Neural progenitor cell (in vitro differentiated cells): ENCODE measurements around the gene ADGRL1. TPM values are rescaled to one million over a fixed set of nuclear protein-coding genes. Genes with fewer than 3 reads are reported as not detected.

ENCODE experiments used
- DNase-seq: peaks from one replicate; pipeline ENCODE4 v3.0.0-alpha.2; 2016; ENCODE audit warnings: low spot score
- H2AFZ ChIP-seq: fragments of 200-600 bp; sonication (generic); replicated peaks from 2 replicates; pipeline ENCODE4 v1.6.1; 2016; ENCODE audit warnings: antibody characterized with exemption
- H3F3A ChIP-seq: fragments of 200-600 bp; sonication (generic); 2 replicates; pipeline ENCODE4 v1.6.1; 2016; ENCODE audit warnings: antibody characterized with exemption, low read depth
- H3K27ac ChIP-seq: fragments of 200-600 bp; sonication (generic); 2 replicates; pipeline ENCODE4 v1.5.1; 2016; ENCODE audit warnings: mild to moderate bottlenecking
- H3K27me3 ChIP-seq: fragments of 200-600 bp; sonication (generic); 2 replicates; pipeline ENCODE4 v1.6.1; 2016; ENCODE audit warnings: mild to moderate bottlenecking, moderate library complexity
- H3K36me3 ChIP-seq: fragments of 200-600 bp; sonication (generic); 2 replicates; pipeline ENCODE4 v1.5.1; 2016
- H3K4me1 ChIP-seq: fragments of 200-600 bp; sonication (generic); 2 replicates; pipeline ENCODE4 v1.6.1; 2016; ENCODE audit warnings: mixed run types
- H3K4me2 ChIP-seq: fragments of 200-600 bp; sonication (generic); 2 replicates; pipeline ENCODE4 v1.6.1; 2016
- H3K4me3 ChIP-seq: fragments of 200-600 bp; sonication (generic); 2 replicates; pipeline ENCODE4 v1.5.1; 2016
- H3K79me2 ChIP-seq: fragments of 200-600 bp; sonication (generic); 2 replicates; pipeline ENCODE4 v1.6.1; 2016; ENCODE audit warnings: low read depth
- H3K9ac ChIP-seq: fragments of 200-600 bp; sonication (generic); 2 replicates; pipeline ENCODE4 v1.6.1; 2016
- H3K9me3 ChIP-seq: fragments of 200-600 bp; sonication (generic); 2 replicates; pipeline ENCODE4 v1.5.1; 2016; ENCODE audit warnings: low read depth
- H4K20me1 ChIP-seq: fragments of 200-600 bp; sonication (generic); 2 replicates; pipeline ENCODE4 v1.6.1; 2016; ENCODE audit warnings: low read depth
- H3K27ac Mint-ChIP-seq: 3 replicates; pipeline ENCODE4 v1.8.0; 2021; ENCODE audit warnings: mixed read lengths
- H3K27me3 Mint-ChIP-seq: 2 replicates; pipeline ENCODE4 v1.8.0; 2022; ENCODE audit warnings: low read depth, mild to moderate bottlenecking, inconsistent platforms, moderate library complexity, mixed read lengths; ENCODE audit not compliant: insufficient read depth
- H3K36me3 Mint-ChIP-seq: 3 replicates; pipeline ENCODE4 v1.8.0; 2021; ENCODE audit warnings: mixed read lengths
- H3K4me1 Mint-ChIP-seq: 3 replicates; pipeline ENCODE4 v1.8.0; 2021; ENCODE audit warnings: mixed read lengths
- H3K4me3 Mint-ChIP-seq: 3 replicates; pipeline ENCODE4 v1.8.0; 2021; ENCODE audit warnings: mild to moderate bottlenecking, moderate library complexity, mixed read lengths
- H3K9me3 Mint-ChIP-seq: 3 replicates; pipeline ENCODE4 v1.8.0; 2020; ENCODE audit warnings: mixed read lengths
- EZH2 ChIP-seq: fragments of 200-600 bp; sonication (generic); IDR thresholded peaks from 2 replicates; pipeline ENCODE4 v1.6.1; 2017; ENCODE audit warnings: antibody characterized with exemption, mild to moderate bottlenecking, moderate library complexity
- EZH2phosphoT487 ChIP-seq: fragments of 200-600 bp; sonication (generic); IDR thresholded peaks from 2 replicates; pipeline ENCODE4 v1.6.1; 2017; ENCODE audit warnings: antibody characterized with exemption
- total RNA-seq: library from RNA; depleted of rRNA; stranded (reverse); fragments of >200 nt; gene quantifications from 2 replicates; pipeline ENCODE4 v1.2.3, GENCODE V29; 2015; ENCODE audit warnings: low replicate concordance
- TF ChIP-seq, protein P1 (sequence below): fragments of 200-600 bp; sonication (generic); IDR thresholded peaks from 2 replicates; pipeline ENCODE4 v1.5.1; 2017; ENCODE audit warnings: antibody characterized with exemption, mild to moderate bottlenecking

ADGRL1 gene
- total RNA-seq, 1 donor from 2014 or later = 13.3 TPM

DNA sequence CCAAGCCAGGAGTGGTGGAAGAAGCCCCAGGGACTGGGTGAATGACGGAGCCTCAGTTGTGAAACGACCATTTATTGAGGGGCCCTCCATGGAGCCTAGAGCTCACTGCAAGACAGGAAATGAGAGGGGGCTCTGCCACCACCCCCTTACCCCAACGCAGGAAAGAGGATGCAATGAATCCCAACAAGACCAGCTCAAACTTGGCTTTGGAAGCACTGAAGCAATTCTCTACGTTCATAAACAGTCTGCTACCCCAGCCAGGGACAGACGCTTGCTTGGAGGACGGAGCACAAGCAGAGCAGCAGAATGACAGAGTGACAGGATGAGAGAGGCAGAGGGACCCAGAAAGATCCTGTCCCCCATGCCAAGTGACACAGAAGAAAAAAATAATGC is 89.4 kb downstream of the ADGRL1 start:
- Histone ChIP-seq H3K4me2 (peak overlapping the region; percentile 99), H3K4me1 (peaks cover 41% of the 10 kb centered on the region), H2AFZ (no peak overlapping the region), H3K27me3 (no peaks in the 10 kb centered on the region), H3K9ac (peak overlapping the region; percentile 60), H3F3A (peaks cover 37% of the 10 kb centered on the region), H3K36me3 (no peaks in the 10 kb centered on the region), H3K27ac (no peak overlapping the region), H3K9me3 (no peaks in the 10 kb centered on the region), H3K79me2 (peaks cover 20% of the 10 kb centered on the region), H3K4me3 (peak overlapping the region; percentile 94), H4K20me1 (peaks cover 57% of the 10 kb centered on the region)
- H3K9me3 Mint-ChIP-seq = no peaks in the 10 kb centered on the region
- H3K4me1 Mint-ChIP-seq = peaks cover 48% of the 10 kb centered on the region
- peak overlapping the region; percentile 93 for H3K4me3 Mint-ChIP-seq
- H3K27ac Mint-ChIP-seq = no peak overlapping the region
- no peak for TF ChIP-seq EZH2phosphoT487
- TF ChIP-seq, protein P1, sequence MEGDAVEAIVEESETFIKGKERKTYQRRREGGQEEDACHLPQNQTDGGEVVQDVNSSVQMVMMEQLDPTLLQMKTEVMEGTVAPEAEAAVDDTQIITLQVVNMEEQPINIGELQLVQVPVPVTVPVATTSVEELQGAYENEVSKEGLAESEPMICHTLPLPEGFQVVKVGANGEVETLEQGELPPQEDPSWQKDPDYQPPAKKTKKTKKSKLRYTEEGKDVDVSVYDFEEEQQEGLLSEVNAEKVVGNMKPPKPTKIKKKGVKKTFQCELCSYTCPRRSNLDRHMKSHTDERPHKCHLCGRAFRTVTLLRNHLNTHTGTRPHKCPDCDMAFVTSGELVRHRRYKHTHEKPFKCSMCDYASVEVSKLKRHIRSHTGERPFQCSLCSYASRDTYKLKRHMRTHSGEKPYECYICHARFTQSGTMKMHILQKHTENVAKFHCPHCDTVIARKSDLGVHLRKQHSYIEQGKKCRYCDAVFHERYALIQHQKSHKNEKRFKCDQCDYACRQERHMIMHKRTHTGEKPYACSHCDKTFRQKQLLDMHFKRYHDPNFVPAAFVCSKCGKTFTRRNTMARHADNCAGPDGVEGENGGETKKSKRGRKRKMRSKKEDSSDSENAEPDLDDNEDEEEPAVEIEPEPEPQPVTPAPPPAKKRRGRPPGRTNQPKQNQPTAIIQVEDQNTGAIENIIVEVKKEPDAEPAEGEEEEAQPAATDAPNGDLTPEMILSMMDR = no peak
- TF ChIP-seq EZH2 = no peak
- no peak for DNase-seq
- peaks cover 10% of the 10 kb centered on the region for H3K27me3 Mint-ChIP-seq
- no peaks in the 10 kb centered on the region for H3K36me3 Mint-ChIP-seq

DNA sequence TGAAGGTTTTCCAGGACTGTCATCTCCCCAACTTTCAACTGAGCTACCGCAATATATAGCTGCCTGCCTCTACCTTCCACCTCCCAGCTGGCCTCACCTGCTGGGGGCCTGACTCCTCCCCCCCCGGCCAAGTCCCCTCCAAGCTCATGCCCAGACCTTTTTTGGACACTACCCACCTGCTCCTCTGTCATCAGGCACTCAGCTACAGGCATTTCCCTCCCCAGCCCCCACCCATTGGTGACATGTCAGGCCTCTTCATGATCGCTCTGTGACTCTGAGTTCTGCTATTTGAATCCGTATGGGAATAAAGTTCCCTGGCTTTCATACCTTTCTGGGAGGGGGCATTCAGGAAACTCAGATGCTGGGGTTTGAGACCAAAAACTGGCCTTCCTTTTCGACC is 90.2 kb downstream of the ADGRL1 start:
- Histone ChIP-seq H3K36me3 (no peaks in the 10 kb centered on the region), H3F3A (peaks cover 34% of the 10 kb centered on the region), H3K79me2 (peaks cover 20% of the 10 kb centered on the region), H2AFZ (no peak overlapping the region), H3K4me1 (peaks cover 41% of the 10 kb centered on the region), H3K9ac (no peak overlapping the region), H3K9me3 (no peaks in the 10 kb centered on the region), H3K4me2 (no peak overlapping the region), H3K4me3 (no peak overlapping the region), H4K20me1 (peaks cover 57% of the 10 kb centered on the region), H3K27me3 (no peaks in the 10 kb centered on the region), H3K27ac (no peak overlapping the region)
- peaks cover 48% of the 10 kb centered on the region for H3K4me1 Mint-ChIP-seq
- peak overlapping the region; percentile 93 for H3K4me3 Mint-ChIP-seq
- no peak for DNase-seq
- H3K27me3 Mint-ChIP-seq = peaks cover 10% of the 10 kb centered on the region
- no peaks in the 10 kb centered on the region for H3K36me3 Mint-ChIP-seq
- no peak overlapping the region for H3K27ac Mint-ChIP-seq
- TF ChIP-seq EZH2 (no peak), EZH2phosphoT487 (no peak)
- TF ChIP-seq, protein P1 = no peak
- no peaks in the 10 kb centered on the region for H3K9me3 Mint-ChIP-seq

DNA sequence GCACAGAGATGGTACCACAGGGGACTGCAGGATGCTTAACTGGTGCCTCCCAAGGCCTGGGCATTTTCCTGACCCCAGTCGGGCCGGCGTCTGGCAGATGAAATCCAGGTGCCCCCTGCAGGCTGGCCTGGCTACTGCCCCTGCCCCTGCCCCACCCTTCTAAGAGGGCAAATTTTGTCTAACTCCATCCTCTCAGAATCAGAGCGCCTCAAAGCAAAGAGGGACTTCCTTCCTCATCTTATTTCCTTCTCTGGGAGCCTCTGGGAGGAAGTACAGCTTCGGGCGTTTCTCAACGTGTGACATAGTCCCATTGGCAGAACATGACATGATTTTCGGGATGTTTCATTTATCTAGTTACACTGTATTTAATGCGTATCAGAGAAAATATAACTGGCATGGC is 91.1 kb downstream of the ADGRL1 start:
- no peak overlapping the region for H3K4me2 ChIP-seq
- H3K27me3 Mint-ChIP-seq = peaks cover 11% of the 10 kb centered on the region
- H3K27ac Mint-ChIP-seq = no peak overlapping the region
- TF ChIP-seq EZH2phosphoT487 (no peak), EZH2 (no peak)
- TF ChIP-seq, protein P1 = peak; percentile 59
- DNase-seq = peak; percentile 60
- H3K79me2 ChIP-seq = peaks cover 20% of the 10 kb centered on the region
- H3K4me1 ChIP-seq = peaks cover 41% of the 10 kb centered on the region
- H3K9ac ChIP-seq = no peak overlapping the region
- H2AFZ ChIP-seq = no peak overlapping the region
- H3K9me3 Mint-ChIP-seq = no peaks in the 10 kb centered on the region
- no peak overlapping the region for H3K4me3 ChIP-seq
- H3K4me3 Mint-ChIP-seq = peak overlapping the region; percentile 68
- no peaks in the 10 kb centered on the region for H3K36me3 ChIP-seq
- no peaks in the 10 kb centered on the region for H3K27me3 ChIP-seq
- H3K9me3 ChIP-seq = no peaks in the 10 kb centered on the region
- H3K27ac ChIP-seq = no peak overlapping the region
- peaks cover 61% of the 10 kb centered on the region for H4K20me1 ChIP-seq
- H3F3A ChIP-seq = peaks cover 26% of the 10 kb centered on the region
- no peaks in the 10 kb centered on the region for H3K36me3 Mint-ChIP-seq
- H3K4me1 Mint-ChIP-seq = peaks cover 46% of the 10 kb centered on the region
